ENCODE results near the gene CAND2.
"Not testable (repeated sequence)": the region's sequence is repeated elsewhere in the genome, so short reads cannot be mapped to it uniquely, and the experiment has no call there.

The CAND2 gene

GRCh38 chr3:12772462-12772861, 24.0 kb upstream of the CAND2 start:
- no peak for DNase-seq

GRCh38 chr3:12773030-12773709, 23.3 kb upstream of the CAND2 start:
- no peak for DNase-seq

GRCh38 chr3:12773710-12774086, 22.8 kb upstream of the CAND2 start:
- DNase-seq = no peak

- no peak for DNase-seq
Observed at GRCh38 chr3:12774619-12775018, 21.9 kb upstream of the CAND2 start.

GRCh38 chr3:12775226-12775625, 21.3 kb upstream of the CAND2 start:
- DNase-seq = no peak

- not testable (repeated sequence) for DNase-seq
Observed at GRCh38 chr3:12775970-12776369, 20.5 kb upstream of the CAND2 start.

- DNase-seq = no peak
Observed at GRCh38 chr3:12777171-12777570, 19.3 kb upstream of the CAND2 start.

GRCh38 chr3:12780751-12781150, 15.7 kb upstream of the CAND2 start:
- DNase-seq = no peak

GRCh38 chr3:12782172-12782815, 14.2 kb upstream of the CAND2 start:
- DNase-seq = no peak

- no peak for DNase-seq
Observed at GRCh38 chr3:12785096-12785495, 11.4 kb upstream of the CAND2 start.

- DNase-seq = not testable (repeated sequence)
Observed at GRCh38 chr3:12787346-12787745, 9.1 kb upstream of the CAND2 start.

- DNase-seq = not testable (repeated sequence)
Observed at GRCh38 chr3:12787967-12788690, 8.4 kb upstream of the CAND2 start.

GRCh38 chr3:12791430-12791829, 5.0 kb upstream of the CAND2 start:
- no peak for DNase-seq

- no peak for DNase-seq
Observed at GRCh38 chr3:12793701-12794100, 2.8 kb upstream of the CAND2 start.

GRCh38 chr3:12797124-12797891, 828 bp downstream of the CAND2 start:
- no peak for DNase-seq

GRCh38 chr3:12797892-12798558, 1.5 kb downstream of the CAND2 start:
- DNase-seq = no peak

GRCh38 chr3:12798559-12799179, 2.2 kb downstream of the CAND2 start:
- DNase-seq = no peak

GRCh38 chr3:12799525-12800440, 3.3 kb downstream of the CAND2 start:
- no peak for DNase-seq

GRCh38 chr3:12803371-12803770, 6.9 kb downstream of the CAND2 start:
- no peak for DNase-seq

- no peak for DNase-seq
Observed at GRCh38 chr3:12807066-12807465, 10.6 kb downstream of the CAND2 start.
